T1000 (cell line): Measurements from ENCODE around the gene MGME1.
"Not testable (repeated sequence)": the region's sequence is repeated elsewhere in the genome, so short reads cannot be mapped to it uniquely, and the experiment has no call there.

ENCODE experiments used
- DNase-seq: peaks from one replicate; lab custom pipeline; 2025; ENCODE audit warnings: mixed read lengths; lab: John Stamatoyannopoulos, UW

The MGME1 gene

DNA sequence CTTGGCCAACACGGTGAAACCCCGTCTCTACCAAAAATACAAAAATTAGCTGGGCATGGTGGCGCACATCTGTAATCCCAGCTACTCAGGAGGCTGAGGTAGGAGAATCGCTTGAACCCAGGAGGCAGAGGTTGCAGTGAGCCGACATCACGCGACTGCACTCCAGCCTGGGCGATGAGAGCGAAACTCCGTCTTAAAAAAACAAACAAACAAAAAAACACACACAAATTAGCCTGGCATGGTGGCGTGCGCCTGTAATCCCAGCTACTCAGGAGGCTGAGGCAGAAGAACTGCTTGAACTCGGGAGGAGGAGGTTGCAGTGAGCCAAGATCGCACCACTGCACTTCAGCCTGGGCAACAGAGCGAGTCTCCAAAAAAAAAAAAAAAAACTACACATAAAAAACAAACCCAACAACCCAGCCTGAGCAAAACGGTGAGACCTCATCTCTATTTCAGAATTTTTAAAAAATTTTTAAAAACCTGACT, 8.4 kb upstream of the MGME1 start:
- DNase-seq = not testable (repeated sequence)

DNA sequence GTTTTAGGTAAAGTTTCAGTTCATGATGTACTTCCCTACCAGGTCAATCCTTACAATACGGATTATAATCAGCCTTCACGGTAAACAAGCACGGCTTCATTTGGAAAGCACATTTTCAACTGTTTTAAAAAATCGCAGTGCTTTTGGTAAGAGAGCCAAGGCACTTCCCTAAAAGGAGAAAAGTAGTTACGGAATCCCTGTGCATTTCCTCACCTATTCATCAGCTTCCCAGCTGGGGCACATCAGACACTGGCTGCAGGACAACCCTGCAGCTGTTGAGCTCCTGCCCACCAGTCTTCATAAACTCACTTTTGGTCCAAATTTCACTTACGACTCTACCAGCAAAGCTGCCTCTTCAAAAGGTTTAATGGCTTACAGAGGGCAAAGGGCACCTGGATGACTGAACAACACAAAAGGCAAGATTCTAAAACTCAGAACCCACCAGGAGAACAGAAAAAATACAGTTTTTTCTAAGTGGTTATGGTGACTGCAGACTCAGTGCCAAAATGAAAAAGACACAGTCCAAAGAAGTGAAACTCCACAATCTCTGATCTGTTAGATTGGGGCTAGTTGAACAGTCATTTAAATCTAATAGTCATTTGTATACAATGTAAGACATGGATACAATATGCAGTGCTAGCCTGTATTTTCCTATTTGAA, 7.8 kb upstream of the MGME1 start:
- no peak for DNase-seq

DNA sequence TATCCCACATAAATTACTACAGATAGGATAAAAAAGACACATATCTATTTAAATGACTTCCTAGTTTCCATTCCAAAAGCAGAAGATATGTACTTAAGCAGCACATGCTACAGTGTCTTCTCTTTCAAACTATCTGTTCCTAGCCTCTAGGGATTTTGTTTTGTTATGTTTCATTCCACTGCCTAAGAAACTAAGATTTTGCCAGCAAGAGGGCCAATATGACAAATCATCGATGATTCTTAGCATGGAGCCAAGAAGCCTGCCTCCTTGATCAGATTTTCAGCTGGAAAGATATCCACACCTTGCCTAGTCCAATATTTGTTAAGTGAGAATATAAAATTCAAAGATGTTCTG, 7.3 kb upstream of the MGME1 start:
- no peak for DNase-seq

DNA sequence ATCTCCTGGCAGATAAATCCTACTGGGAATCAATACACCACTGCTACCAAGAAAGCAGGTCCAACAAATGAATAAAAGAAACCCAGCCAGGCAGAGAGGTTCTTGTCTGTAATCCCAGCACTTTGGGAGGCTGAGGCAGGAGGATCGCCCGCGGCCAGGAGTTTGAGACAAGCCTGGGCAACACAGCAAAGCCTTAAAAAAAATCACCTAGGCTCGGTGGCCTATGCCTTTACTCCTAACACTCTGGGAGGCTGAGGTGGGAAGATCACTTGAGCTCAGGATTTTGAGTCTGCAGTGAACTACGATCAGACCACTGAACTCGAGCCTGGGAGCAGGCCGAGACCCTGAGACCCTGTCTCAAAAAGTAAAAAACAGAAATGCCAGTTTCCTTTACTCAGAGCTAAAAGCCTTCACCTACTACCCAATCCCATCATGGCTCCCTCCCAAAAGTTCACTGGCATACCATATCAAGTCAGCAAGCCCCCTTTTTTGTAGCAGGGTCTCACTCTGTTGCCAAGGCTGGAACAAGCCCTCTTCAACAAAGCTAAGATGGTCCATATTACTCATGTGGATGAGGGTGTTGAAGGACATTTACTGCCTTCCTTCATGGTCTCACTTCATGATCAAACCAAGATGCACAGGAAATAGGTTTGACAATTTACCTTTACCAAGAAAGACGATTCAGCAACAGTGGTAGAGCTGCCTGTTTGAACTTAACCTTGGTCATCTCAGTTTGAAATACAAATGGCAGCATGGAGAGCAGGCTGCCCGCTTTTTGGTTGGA, 5.5 kb upstream of the MGME1 start:
- DNase-seq = no peak

DNA sequence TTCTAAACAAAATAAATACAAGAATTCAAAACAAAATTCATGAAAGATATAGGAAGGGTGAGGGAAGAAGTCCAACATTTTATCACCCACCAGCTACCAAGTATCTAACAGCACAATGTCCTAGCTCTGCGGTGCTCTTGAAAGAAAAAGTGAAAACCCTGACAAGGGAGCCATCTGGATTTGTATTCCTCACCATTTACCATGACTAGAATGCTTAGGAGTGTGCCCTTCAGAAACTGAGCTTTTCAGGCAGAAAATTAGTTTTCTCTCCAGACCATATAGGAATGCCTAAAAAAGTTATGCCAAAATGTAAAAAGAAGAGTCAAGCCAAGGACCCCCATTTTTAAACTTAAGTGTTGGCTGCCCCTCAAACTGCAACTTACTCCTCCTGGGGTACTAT, 4.7 kb upstream of the MGME1 start:
- no peak for DNase-seq

DNA sequence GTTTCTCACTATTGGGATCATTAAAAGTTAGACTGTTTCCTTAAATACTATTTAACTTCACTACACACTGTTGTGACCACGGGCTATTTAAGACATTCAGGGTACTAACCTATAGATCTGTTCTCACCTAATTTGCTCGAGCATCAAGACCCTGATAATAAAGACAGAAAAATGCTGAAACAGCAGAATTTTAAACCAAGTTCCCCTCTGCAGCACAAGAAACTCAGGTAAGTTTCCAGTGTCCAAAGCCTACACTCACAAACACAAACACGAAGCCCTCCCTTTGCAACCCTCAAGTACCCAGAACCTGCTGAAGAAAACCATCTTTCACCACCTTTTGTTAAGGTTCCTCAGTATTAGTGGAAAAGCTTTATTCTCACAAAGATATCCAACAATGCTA, 4.2 kb upstream of the MGME1 start:
- no peak for DNase-seq

DNA sequence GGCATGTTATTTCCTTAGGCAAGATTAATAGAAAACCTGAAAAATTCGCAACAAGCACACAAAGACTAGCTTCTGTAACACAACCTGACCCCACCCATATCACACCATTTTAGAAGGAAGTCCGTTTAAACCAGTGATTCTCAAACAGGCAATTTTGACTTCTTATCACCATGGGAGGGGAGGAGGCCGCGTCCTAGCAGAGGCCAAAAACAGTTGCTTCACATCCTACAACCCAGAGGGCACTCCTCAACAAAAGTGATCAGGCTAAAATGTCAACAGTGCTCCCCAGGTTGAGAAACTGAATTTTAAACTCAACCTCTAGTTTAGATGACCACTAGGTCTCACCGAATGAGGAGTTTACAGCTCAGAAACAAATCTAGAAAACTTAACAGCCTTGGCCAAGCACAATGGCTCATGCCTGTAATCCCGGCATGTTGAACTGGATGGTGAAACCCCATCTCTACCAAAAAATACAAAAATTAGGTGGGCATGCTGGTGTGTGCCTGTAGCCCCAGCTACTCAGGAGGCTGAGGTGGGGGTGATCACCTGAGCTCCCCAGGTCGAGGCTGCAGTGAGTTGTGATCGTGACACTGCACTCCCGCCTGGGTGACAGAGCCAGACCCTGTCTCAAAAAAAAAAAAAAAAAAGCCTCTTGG, 3.6 kb upstream of the MGME1 start:
- no peak for DNase-seq

DNA sequence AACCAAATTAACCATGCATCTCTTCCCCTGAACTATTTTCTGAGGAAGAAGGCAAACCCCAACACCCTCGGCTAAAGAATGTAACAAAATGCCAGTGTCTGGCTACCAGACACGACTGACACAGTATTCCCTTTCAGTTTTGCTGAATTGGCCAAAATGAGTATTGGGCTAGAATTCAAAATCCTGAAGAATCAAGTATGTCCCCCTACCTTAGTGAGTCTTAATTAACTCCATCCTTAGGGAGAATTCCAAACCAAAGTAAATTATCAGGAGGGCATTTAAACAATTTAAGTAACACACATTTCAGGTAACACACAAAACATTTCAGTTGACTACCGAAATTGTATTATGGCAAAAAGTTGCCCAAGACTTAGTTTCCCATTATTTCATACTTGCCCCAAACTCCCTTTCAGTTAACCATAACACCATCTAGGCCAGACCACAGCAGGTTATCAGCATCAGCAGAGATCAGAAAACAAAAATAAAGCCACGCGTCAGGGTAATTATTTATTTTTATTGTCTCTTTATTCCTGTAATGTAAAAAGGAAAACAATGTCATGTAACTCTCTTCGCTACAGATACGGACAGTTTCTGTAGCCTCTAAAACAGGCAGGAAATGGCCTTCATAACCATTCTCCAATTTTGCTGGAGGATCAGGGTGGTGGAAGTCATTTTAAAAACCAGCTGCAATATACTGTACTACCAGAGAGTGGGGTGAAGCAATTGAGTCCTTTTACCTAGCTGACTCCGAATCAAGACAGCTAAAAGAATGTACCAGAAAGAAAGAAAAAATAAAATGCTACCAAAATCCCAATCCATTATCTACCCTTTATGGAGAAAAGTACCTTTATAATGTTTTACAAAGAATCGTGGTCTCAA, 2.1 kb upstream of the MGME1 start:
- no peak for DNase-seq

DNA sequence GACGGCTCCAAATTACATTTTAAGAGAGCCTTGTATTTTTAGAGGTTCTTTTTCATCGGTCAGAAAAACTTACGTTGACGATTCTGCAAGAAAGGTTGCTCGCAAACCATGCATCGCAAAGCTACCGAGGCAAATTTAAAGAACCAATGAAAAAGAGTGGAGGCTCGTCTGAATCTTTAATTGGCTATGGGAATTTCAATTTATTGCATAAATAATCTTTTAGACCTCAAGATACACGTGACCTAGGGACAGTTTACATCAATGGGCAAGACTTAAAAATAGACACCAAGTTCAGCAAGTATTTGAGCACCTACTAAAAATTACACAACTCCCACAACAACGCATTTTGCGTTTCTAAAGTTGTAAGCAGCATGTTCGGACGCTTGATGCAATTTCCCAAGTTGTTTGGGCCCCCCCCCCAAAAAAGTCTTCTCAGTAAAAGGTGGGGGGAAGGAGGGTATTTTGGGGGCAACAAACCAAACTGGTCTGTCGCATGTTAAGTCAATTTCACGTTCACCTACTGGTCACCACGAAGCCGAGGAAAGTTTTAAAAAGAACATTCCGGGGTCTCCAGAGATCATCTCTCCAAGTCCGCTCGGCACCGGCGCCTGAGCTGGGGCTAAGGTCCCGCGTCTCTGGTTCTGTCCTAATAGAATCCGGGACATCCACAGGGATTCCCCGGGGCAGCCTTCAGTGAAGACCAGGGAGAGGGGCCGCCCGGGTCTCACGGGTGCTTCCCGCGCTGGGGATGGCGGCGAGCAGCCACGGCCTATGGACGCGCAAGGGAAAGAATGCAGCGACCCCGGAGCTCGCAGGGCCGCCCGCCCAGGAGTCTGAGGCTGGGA, 1.1 kb upstream of the MGME1 start:
- DNase-seq = no peak

DNA sequence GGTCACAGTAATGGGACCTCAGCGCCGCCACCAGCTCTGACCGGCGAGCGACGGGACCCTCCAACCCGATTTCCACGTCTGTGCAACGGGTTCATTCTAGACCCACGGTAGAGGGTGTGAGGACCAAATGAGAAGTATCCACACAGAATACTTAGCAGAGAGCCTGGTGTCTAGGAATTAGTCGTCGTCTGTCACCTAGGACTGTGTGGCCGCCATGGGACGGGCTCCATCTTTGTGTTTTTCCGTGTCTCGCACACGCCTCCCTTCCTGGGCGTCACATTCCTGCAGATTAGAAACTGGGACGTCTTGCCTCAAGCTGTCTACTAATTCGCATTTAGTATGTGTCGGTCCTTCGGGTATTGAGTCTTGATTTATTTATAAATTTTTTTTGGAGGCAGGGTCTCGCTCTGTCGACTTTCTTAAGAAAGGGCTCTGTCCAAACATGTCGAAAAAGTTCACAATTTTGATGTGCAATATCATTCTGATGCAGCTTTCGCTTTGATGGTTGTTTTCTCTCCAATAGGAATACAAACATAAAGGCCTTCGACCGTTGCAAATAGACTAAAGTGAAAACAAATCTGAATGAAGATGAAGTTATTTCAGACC, 563 bp downstream of the MGME1 start:
- no peak for DNase-seq

DNA sequence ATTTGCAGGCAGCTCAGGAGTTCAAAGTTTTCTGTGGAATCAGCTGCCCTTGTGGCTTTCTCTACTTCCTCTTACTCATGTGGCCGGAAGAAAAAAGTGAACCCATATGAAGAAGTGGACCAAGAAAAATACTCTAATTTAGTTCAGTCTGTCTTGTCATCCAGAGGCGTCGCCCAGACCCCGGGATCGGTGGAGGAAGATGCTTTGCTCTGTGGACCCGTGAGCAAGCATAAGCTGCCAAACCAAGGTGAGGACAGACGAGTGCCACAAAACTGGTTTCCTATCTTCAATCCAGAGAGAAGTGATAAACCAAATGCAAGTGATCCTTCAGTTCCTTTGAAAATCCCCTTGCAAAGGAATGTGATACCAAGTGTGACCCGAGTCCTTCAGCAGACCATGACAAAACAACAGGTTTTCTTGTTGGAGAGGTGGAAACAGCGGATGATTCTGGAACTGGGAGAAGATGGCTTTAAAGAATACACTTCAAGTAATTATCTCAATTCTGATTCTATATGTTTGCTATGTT, 1.1 kb downstream of the MGME1 start:
- no peak for DNase-seq

DNA sequence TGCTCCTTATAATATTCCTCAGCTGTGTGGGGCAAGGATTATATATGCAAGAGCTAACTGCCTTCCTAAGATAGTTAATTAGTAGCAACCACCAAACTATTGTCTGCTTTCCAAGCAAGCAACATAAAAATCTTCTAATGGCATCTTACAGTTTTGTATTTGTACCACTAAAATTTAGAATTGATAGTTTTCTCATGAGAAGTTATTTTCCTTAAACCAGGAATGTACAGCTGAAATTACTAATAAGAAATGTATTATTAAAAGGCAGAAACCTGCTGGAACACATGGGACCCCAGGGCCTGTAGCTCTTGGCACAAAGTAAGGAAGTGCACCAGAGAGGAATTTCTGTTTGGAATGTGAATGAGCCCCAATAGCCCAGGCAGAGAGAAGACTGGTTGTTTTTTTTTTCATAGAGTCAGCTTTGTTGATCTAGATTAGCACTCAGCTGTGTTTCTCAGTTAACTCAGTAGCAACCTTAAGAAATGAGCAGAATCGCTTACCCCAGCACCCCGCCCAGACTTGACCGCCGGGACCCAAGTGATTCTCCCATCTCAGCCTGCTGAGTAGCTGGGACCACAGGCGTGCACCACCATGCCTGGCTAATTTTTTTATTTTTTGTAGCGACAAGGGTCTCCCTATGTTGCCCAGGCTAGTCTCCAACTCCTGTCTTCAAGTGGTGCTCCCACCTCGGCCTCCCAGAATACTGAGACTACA, 2.6 kb downstream of the MGME1 start:
- no peak for DNase-seq

DNA sequence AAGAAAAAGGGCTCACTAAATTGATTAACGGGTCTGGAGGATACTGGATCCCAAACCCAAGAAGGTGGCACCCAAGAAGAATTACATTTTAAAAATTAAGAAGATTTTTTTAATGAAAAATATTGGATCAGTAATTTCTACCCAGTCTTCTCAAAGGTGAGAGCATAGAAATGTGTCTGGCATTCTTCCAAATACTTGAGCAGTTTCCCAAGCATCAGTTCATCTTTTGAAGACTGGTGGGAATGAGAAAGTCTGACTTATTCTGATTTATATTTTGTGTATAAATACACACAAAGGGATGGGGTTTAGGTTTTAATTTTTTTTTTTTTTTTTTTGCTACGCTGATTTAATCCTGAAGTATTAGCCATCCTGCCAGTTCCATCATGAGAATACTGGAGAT, 3.3 kb downstream of the MGME1 start:
- DNase-seq = no peak

DNA sequence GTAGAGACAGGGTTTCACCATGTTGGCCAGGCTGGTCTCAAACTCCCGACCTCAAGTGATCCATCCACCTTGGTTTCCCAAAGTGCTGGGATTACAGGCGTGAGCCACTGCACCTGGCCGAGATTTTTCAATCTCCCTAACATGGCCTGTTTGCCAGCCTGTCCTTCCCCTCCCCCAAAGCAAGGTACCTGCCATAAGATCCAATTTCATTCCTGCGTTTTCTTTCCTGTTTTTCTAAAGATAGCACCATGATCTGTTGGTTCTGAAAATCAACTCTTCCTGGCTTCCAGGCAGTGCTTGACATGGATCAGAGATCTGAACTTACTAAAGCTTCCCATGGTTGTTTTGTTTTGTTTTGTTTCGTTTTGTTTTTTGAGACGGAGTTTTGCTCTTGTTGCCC, 7.5 kb downstream of the MGME1 start:
- DNase-seq = no peak

DNA sequence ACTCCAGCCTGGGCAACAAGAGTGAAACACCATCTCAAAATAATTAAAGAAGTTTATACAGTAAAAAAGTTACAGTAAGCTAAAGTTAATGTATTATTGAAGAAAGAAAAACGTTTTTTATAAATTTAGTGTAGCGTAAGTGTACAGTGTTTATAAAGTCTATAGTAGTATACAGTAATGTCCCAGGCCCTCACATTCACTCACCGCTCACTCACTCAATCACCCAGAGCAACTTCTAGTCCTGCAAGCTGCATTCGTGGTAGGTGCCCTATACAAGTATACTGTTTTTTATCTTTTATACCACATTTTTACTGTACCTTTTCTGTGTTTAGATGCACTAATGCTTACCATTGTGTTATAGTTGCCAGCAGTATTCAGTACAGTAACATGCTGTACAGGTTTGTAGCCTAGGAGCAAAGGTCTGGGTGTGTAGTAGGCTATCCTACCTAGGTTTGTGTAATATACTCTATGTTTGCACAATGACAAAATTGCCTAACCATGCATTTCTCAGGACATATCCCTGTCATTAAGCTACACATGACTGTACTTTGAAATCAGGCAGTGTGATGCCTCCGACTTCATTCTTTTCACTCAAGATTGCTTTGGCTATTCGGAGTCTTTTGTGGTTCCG, 16.7 kb downstream of the MGME1 start:
- DNase-seq = no peak

DNA sequence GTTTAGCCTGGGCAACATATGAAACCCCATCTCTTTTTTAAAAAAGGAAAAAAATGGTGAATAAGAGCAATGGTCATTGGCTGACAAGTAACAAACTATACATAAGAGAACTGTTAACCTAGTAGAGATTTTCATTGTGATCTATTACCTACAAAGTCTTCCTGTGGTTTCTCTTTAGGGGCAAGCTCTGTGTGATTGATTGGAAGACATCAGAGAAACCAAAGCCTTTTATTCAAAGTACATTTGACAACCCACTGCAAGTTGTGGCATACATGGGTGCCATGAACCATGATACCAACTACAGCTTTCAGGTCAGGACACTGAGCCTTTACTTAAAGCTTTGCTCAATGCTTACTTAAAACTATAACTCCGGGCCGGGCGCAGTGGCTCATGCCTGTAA, 19.2 kb downstream of the MGME1 start:
- no peak for DNase-seq

DNA sequence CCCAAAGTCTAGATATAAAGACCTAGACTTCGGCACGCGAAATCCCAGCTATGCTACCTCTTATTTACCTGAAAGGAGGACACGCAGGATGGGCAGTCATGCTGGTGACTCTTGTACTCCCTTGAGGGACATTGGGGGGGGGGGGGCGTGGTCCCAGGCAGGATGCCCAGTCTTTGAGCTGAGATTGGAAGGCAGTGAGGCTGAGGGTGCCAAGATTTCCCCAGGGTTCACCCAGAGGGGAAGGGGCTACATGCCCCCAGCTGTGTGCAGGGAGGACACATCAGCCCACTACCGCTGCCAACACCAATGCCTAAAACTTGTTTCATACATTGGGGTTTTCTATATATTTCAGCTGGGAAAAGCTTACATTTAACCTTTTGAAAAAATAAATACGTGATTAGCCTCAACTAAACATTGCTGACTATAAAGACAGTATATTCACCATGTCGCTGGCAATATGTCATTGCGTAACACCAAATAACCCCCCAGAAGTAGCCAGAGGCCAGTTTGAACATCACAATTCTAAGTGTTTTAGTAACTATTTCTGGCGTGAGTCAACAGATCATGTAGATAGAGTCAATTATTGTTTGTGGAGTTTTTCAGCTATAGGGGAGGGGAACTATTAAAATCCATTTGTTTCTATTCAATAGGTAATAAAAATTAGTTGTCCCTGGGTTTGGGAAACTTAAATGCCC, 21.6 kb downstream of the MGME1 start:
- DNase-seq = peak; percentile 38

DNA sequence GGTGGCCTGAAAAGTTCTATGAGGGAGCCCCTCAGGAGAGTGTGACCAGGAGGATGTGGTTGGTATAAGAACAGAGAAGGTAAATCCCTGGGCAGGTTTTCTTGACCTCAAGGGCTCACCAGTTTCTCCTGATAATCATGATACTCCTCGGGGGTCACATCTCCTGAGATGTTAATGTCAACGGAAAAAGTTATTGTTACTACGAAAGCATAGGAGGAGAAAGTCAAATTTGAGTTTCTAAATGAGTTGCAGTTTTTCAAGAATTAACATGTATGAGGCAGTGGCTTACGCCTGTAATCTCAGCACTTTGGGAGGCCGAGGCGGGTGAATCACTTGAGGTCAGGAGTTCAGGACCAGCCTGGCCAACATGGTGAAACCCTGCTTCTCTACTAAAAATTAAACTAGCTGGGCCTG, 23.4 kb downstream of the MGME1 start:
- no peak for DNase-seq
